ENCODE data around the gene STX18.

STX18 gene

GRCh38 chr4:4432341-4433125 is 109.3 kb downstream of the STX18 start:
- Mint-ChIP-seq H3K4me1 (peaks cover 10% of the 10 kb centered on the region), H3K4me3 (no peak overlapping the region), H3K27ac (no peak overlapping the region), H3K36me3 (ENCODE audit: low read depth) (peaks cover 25% of the 10 kb centered on the region), H3K9me3 (no peaks in the 10 kb centered on the region), H3K27me3 (ENCODE audit: low read depth, poor library complexity) (no peaks in the 10 kb centered on the region)
- TF ChIP-seq, protein P1, sequence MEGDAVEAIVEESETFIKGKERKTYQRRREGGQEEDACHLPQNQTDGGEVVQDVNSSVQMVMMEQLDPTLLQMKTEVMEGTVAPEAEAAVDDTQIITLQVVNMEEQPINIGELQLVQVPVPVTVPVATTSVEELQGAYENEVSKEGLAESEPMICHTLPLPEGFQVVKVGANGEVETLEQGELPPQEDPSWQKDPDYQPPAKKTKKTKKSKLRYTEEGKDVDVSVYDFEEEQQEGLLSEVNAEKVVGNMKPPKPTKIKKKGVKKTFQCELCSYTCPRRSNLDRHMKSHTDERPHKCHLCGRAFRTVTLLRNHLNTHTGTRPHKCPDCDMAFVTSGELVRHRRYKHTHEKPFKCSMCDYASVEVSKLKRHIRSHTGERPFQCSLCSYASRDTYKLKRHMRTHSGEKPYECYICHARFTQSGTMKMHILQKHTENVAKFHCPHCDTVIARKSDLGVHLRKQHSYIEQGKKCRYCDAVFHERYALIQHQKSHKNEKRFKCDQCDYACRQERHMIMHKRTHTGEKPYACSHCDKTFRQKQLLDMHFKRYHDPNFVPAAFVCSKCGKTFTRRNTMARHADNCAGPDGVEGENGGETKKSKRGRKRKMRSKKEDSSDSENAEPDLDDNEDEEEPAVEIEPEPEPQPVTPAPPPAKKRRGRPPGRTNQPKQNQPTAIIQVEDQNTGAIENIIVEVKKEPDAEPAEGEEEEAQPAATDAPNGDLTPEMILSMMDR (IDR thresholded peaks at IDR 0.05): no peak
- DNase-seq: no peak

DNA sequence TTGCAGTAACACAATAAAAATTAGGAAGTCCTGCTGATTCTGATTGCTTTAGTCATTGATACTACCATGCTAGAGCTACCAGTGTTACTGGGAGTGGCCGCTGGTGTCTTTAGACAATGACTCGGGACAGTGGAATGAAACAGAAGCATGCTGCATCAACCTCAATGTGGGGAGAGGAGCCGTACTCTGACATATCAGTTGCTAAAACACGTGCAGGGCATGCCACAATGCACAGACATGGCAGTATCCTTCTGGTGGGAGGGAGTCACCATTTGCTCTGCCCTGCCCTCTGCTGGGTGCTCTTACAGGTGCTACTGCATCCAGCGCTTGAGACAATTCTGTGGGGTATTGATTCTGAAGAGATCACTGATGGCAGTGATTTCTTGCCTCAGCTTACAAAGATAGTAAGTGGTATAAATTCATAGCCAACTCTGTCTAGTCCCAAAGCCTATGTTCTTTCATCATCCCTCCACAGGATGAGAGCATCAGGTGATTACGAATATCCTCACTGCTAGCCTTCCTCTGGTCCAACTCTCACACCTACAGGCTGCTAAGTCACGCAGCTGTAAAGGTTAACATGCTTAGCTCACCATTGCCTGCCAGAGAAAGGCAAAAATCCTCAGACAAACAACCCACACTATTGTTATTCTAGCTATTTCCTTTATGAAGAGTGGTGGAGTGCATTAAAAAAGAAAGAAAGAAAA is 111.2 kb downstream of the STX18 start:
- DNase-seq: peak; percentile 63
- Mint-ChIP-seq H3K36me3 (ENCODE audit: low read depth) (peaks cover 14% of the 10 kb centered on the region), H3K4me3 (no peak overlapping the region), H3K9me3 (no peaks in the 10 kb centered on the region), H3K27ac (no peak overlapping the region), H3K4me1 (peaks cover 22% of the 10 kb centered on the region), H3K27me3 (ENCODE audit: low read depth, poor library complexity) (no peaks in the 10 kb centered on the region)
- TF ChIP-seq, protein P1 (IDR thresholded peaks at IDR 0.05): peak; percentile 66

- no peaks in the 10 kb centered on the region for H3K27me3 Mint-ChIP-seq (ENCODE audit: low read depth, poor library complexity)
- DNase-seq: no peak
- TF ChIP-seq, protein P1 (IDR thresholded peaks at IDR 0.05): no peak
- H3K27ac Mint-ChIP-seq: no peak overlapping the region
- no peak overlapping the region for H3K4me3 Mint-ChIP-seq
- peaks cover 10% of the 10 kb centered on the region for H3K36me3 Mint-ChIP-seq (ENCODE audit: low read depth)
- peaks cover 22% of the 10 kb centered on the region for H3K4me1 Mint-ChIP-seq
- H3K9me3 Mint-ChIP-seq: no peaks in the 10 kb centered on the region
These were observed 112.6 kb downstream of the STX18 start for GRCh38 chr4:4428966-4429875.

DNA sequence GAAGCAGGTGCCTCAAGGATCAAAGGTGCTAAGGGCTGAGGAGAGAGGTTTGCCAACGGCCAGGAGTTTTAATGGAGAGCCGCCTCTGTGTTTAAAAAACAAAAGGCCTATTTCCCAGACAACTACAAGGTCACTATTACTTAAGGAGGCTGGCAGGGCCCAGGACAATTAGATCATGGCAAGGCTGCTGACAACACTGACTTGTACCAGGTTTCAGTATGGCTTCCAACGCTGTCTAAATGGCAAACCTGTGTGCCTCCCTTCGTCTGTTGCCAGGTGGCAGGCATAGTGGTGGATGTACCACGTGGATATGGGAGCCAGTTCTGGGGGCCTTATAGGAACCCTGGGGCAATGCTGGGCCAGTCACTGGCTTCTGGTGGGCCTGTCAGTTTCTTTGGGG is 114.0 kb downstream of the STX18 start:
- TF ChIP-seq, protein P1 (IDR thresholded peaks at IDR 0.05): no peak
- DNase-seq: no peak
- no peaks in the 10 kb centered on the region for H3K27me3 Mint-ChIP-seq (ENCODE audit: low read depth, poor library complexity)
- H3K27ac Mint-ChIP-seq: peak overlapping the region; percentile 80
- no peak overlapping the region for H3K4me3 Mint-ChIP-seq
- no peaks in the 10 kb centered on the region for H3K9me3 Mint-ChIP-seq
- H3K36me3 Mint-ChIP-seq (ENCODE audit: low read depth): peaks cover 13% of the 10 kb centered on the region
- peaks cover 22% of the 10 kb centered on the region for H3K4me1 Mint-ChIP-seq

DNA sequence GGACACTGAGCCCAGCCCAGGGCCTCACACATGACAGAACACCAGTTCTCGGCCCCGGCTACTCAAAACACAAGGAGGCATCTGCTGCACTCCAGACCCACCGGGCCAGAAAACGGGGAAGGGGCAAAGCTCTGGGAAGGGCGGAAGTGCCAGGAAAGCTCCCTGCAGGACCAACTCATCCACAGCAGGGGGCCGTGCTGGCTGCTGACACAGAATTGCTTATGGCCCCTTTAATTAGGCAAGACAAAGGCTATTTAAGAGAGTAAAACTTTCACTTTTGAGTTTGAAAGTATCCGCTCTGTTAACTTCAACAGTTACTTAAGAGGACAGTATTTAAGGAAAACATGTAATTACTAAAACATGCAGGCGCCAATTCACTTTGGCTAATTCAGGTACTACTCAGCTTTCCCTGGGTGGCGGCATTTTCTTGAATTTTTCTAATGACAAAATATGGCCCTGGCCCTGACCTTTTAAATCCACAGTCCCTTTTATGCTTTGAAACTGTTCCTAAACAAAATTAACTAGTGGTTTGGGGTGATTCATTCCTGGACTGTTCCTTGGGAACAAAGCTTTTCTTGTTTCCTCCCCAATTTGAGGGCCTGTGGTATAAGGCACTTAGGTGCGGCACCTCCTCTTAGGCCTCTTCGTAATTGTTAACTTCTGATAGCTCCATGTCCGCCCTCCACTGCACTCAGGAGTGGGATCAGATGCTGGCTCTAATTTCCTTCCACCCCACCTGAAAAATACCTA is 114.6 kb downstream of the STX18 start:
- Mint-ChIP-seq H3K27me3 (ENCODE audit: low read depth, poor library complexity) (no peaks in the 10 kb centered on the region), H3K4me3 (no peak overlapping the region), H3K9me3 (no peaks in the 10 kb centered on the region), H3K36me3 (ENCODE audit: low read depth) (peaks cover 16% of the 10 kb centered on the region), H3K27ac (peak overlapping the region; percentile 80), H3K4me1 (peaks cover 22% of the 10 kb centered on the region)
- TF ChIP-seq, protein P1 (IDR thresholded peaks at IDR 0.05): peak; percentile 29
- peak; percentile 37 for DNase-seq

All from nephron progenitor cell (in vitro differentiated cells).